ENCODE data around the gene RAB37.

The RAB37 gene

GRCh38 chr17:74766413-74766812 is 29.4 kb downstream of the RAB37 start:
- no peak for DNase-seq

DNA sequence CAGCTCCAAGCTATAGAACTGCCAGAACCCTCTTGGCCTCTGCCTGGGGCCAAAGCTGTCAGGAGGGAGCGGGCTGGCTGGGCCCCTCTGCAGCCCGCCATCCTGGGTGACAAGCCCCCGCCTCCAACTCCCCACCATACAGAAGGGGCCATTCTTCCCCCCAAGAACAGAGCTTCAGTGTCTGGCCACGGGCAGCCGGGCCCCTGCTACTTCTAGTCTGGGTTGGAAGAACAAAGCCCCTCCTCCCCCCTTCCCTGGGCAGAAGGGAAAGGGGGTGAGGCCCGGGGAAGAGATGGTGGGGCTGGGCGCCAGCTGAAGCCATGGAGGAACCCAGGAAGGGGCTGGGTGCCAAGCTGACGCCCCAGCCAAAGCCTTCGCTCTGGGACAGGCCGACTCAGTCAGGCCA is 30.1 kb downstream of the RAB37 start:
- DNase-seq = no peak

DNA sequence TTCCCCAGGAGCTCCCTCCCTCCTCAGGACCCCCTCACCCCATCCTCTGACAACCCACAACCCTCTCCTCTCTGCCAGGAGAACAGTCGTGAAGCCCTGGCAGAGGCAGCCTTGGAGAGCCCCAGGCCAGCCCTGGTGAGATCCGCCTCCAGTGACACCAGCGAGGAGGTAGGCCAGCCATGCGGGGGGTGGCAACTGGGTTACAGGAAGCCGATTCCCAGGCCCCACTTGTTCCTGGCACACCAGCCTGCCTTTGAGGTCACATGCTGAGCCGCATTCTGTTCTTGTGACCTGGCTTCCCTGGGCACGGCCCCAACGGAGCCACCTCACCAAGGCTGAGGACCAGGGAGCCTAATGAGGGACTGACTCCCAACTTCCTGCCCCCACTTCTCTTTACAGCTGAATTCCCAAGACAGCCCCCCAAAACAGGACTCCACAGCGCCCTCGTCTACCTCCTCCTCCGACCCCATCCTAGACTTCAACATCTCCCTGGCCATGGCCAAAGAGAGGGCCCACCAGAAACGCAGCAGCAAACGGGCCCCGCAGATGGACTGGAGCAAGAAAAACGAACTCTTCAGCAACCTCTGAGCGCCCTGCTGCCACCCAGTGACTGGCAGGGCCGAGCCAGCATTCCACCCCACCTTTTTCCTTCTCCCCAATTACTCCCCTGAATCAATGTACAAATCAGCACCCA is 31.2 kb downstream of the RAB37 start:
- DNase-seq = no peak

DNA sequence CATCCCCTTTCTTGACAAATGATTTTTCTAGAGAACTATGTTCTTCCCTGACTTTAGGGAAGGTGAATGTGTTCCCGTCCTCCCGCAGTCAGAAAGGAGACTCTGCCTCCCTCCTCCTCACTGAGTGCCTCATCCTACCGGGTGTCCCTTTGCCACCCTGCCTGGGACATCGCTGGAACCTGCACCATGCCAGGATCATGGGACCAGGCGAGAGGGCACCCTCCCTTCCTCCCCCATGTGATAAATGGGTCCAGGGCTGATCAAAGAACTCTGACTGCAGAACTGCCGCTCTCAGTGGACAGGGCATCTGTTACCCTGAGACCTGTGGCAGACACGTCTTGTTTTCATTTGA is 31.7 kb downstream of the RAB37 start:
- no peak for DNase-seq

DNA sequence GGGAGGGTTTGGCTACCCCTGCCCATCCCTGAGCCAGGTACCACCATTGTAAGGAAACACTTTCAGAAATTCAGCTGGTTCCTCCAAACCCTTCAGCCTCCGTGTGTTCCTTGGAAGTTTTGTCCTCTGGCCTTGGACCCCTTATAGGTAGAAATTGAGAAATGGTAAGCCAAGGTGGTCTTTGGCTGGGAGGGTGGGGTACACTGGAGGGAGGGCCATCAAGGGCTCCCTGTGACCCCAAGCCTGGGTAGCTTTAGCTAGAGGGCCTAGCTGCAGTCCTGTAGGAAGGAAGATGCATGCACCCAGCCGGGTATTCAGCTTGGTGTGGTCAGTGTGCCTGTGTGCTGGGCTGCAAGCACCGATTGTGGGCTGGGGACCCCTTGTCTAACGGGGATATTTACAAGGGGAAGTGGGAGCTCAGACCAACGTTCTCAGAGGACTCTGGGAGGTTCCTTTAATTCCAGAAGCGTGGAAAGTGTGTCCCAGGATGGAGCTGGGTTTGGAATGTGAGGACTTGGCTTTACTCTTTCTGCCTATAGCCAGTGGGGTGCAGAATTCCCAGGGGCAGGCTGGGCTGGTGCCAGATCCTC is 32.3 kb downstream of the RAB37 start:
- DNase-seq = no peak

DNA sequence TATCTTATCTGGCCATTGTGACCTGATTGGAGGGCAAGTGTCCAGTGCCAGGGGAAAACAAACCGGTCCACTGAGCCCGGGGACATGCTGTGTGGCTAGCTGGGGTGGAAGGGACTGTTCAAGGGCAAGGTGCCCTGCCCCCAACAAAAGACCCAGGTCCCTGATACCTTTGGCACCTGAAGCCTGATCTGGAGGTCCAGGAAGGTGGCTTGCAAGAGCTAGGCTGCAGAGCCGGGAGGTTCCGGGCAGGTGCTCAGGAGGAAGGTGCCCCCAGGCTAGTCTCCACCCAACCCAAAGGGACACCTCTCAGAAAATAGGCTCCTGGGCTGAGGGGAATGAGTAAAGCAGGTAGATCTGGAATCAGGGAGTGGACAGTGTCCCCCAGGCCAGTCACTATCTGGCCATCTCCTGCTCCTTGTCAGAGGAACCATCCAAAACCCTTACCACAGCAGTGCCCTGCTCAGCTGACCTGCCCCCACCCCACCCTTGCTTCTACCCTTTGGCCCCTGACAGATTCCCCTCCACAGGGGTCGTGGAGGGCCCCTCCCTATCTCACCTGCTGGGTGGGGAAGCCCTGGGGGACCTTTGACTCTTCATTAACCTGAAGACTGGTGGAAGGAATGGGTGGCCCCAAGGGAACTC is 32.9 kb downstream of the RAB37 start:
- no peak for DNase-seq

GRCh38 chr17:74770498-74771318 is 33.7 kb downstream of the RAB37 start:
- DNase-seq = peak; percentile 71

- no peak for DNase-seq
Measured at GRCh38 chr17:74771319-74771914, 34.4 kb downstream of the RAB37 start.

GRCh38 chr17:74772053-74772452 is 35.0 kb downstream of the RAB37 start:
- no peak for DNase-seq

GRCh38 chr17:74773414-74773813 is 36.4 kb downstream of the RAB37 start:
- no peak for DNase-seq

GRCh38 chr17:74773871-74774286 is 36.8 kb downstream of the RAB37 start:
- DNase-seq = no peak

- DNase-seq = no peak
Measured at GRCh38 chr17:74775409-74776043, 38.5 kb downstream of the RAB37 start.

DNA sequence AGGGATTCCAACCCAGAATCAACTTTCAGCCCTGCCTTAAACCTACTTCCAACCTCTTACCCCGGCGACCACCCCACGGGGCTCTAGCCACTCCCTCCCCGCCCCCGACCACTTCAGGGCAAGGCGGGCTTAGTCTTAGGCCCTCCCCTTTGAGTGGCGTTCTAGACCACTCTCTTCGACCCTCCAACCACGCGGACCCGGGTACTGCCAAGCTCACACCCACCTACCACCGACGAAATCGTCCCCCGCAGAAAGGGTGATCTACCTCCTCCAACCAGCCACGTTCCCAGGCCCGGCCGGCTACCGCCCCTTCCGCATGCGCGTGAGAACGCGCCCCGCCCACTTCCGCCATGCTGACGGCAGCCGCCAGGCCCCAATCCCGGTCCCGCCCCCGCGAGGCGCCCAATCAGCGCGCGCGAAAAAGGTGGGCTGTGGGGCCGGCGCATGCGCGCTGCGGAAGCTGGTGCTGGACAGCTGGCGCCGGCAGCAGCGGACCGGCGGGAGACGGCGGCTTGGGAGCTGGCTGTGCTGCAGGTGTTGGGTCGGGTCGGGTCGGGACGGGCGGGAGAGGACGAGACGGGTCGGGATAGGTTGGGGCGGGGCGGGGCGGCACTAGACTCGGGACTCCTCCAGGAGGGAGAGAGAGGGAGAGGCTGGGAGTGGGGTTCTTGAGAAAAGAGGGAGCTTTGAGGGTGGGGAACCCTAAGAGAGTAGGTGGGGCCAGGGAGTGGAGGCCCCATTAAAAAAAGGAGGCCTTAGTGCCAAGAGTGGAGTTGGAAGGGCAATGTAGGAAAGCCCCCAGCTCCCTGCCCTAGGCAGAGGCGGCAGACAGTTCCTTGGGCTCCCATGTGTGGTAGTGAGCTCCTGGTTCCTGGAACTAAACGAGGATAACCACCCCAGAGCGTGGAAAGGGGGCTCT is 39.2 kb downstream of the RAB37 start, which contains the start of gene NAT9:
TSS of gene NAT9 (minus strand) at position 302 of the 919 bp plus-strand sequence. CDS start 647 bp downstream, outside the sequence.
- DNase-seq = peak; percentile 95

- no peak for DNase-seq
Measured at GRCh38 chr17:74776990-74777389, 39.9 kb downstream of the RAB37 start.

- DNase-seq = no peak
Measured at GRCh38 chr17:74777901-74778515, 41.0 kb downstream of the RAB37 start.

GRCh38 chr17:74778960-74779359 is 41.9 kb downstream of the RAB37 start:
- no peak for DNase-seq

DNA sequence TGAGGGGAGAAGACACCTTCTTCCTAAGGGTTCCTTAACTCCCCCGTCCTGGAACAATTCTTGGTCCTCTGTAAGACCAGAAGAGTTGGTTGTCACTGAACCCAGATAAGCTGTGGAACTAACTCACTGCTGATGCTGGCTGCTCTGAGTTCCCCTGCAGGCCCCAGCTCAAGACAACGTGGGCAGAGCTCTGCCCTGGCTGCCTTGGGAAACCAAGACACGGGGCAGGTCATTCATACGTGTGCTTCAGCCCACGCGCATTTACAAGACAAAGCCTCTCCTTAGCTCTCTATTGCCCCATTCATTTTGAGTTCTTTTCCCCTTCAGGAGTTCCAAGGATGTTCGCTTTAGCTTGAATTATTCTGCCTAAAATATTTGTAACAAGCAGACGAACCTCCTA is 42.4 kb downstream of the RAB37 start:
- no peak for DNase-seq

DNA sequence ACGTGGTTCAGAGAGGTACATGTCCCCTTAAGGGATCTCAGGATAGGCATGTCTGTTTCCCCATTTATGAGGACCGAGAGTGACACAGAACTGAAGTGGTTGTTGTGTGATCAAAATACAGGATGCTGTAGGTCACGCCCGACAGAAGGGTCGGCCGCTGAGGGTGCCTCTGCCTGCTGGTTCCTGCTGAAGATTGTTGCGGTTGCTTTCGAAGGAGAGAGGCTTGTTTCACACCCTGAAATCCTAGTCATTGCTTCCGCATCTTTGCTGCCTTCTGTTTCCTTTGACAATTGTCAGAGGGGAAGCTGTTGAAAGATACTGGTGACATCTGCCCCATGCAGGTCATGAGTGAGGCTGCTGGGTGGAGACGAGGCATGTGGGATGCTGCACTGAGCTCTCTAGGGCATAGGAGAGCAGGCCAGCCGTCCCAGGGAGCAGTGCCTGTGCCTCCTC is 42.9 kb downstream of the RAB37 start:
- no peak for DNase-seq

DNA sequence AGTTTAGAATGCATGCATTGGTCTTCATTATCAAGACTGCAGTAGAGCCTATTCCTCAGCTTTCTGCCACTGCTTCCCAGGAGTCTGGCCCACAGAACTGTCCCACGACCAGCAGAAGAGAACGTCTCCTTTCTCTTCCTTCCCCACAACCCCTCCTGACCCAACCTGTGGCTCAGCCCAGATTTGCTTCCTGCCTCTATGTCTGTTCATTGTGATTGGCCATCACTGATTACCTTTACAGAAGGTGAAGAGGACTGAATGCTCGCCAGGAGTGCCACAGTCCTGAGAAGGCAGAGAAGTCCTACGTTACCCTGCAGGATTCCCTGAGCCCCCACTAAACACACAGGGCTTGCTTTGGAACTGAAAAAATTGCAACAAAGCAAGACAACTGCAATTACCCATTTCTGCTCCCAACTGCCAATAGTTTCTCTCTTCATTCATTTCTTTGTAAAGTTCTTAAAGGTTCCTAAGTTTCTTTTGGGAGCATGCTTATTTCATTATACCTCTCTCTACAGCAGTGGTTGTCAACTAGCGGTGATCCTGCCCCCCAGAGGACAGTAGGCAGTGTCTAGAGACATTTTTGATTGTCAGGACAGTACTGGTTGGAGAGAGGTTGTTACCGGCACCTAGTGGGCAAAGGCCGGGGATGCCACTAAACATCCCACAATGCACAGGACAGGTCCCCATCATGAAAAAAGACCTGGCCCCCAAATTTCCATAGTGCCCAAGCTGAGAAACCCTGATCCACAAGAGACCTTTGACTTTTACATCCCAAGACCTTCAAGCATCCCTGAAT is 43.6 kb downstream of the RAB37 start:
- peak; percentile 5 for DNase-seq

DNA sequence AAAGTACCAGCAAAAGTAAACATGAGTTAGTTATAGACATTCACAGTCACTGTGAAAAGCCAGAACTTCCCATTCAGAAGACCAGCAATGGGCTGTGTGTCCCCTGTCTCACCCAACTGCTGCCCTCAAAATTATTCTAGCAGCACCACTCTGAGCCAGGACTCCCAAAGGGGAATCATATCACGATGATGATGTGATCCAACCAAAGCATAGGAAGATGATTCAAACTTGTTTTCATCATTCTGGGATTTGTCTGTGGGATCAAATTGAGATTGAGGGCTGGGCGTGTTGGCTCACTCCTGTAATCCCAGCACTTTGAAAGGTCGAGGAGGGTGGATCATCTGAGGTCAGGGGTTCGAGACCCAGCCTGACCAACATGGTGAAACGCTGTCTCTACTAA is 45.5 kb downstream of the RAB37 start:
- no peak for DNase-seq
